HCT116 (cell line): ENCODE measurements around the gene TSEN34. TPM values are rescaled to one million over a fixed set of nuclear protein-coding genes. Genes with fewer than 3 reads are reported as not detected.

Source experiments
- ATAC-seq: fragments of 200-7000 bp; cut with Tn5 transposase; 2 replicates; pipeline ENCODE4 v1.9.1; 2020; ENCODE audit warnings: mild to moderate bottlenecking, moderate library complexity
- BruUV-seq: library from RNA; stranded (reverse); fragments of 400-500 nt; replicated peaks from 2 replicates; lab custom pipeline; 2021; lab: Mats Ljungman, UMichigan
- CTCF ChIA-PET: fragments of 300-600 bp; sonication (Branson Sonifier 250); formaldehyde crosslinking; loops from one replicate; lab custom pipeline; 2021; ENCODE audit warnings: antibody characterized with exemption; lab: Charles Lee
- POLR2A ChIA-PET: fragments of 300-600, 350-600 bp; sonication (Branson Sonifier 250); formaldehyde crosslinking; loops from one replicate; lab custom pipeline; 2021; ENCODE audit warnings: antibody characterized with exemption; lab: Charles Lee
- RAD21 ChIA-PET, 2 experiments: fragments of 300-600 bp; sonication (Branson Sonifier 250); formaldehyde crosslinking; loops; one replicate each; lab custom pipeline; 2023; ENCODE audit warnings: low total read pairs in 2 of 2; ENCODE audit not compliant: uncharacterized antibody in 2 of 2, unreplicated experiment in 2 of 2, low non-redundant PET in 1 of 2; lab: Charles Lee
- DNase-seq: peaks from one replicate; pipeline ENCODE4 v3.0.0-alpha.2; 2010; ENCODE audit warnings: low read depth, low spot score
- H2AFZ ChIP-seq: fragments of 200-600 bp; shearing (Covaris generic), sonication (generic); 2 replicates; pipeline ENCODE4 v1.6.1; 2017; ENCODE audit warnings: low read depth, mixed run types, mixed read lengths, antibody characterized with exemption, low read length; ENCODE audit not compliant: poor library complexity, severe bottlenecking
- H3K27ac ChIP-seq: 2 replicates; pipeline ENCODE4 v1.5.1; 2012; ENCODE audit warnings: low read depth, low read length
- H3K27me3 ChIP-seq: fragments of 200-600 bp; sonication (generic); 2 replicates; pipeline ENCODE4 v1.6.1; 2016; ENCODE audit warnings: mixed run types, low read length, mixed read lengths; ENCODE audit not compliant: insufficient read depth
- H3K36me3 ChIP-seq, 2 experiments: fragments of 200-500 bp in 1 of 2; fragments of 200-600 bp in 1 of 2; sonication (Bioruptor generic) in 1 of 2; sonication (generic) in 1 of 2; 2 replicates each; pipeline versions ENCODE4 v1.5.1 to v1.6.1; 2014 to 2016; ENCODE audit warnings: low read length in 2 of 2, inconsistent platforms in 1 of 2, mixed read lengths in 1 of 2, mixed run types in 1 of 2; ENCODE audit not compliant: insufficient read depth in 2 of 2, control insufficient read depth in 1 of 2
- H3K4me1 ChIP-seq, 2 experiments: fragments of 200-600 bp in 1 of 2; sonication (generic) in 1 of 2; 2 replicates each; pipeline versions ENCODE4 v1.5.1 to v1.6.1; 2012 to 2017; ENCODE audit warnings: low read length in 2 of 2, inconsistent platforms in 1 of 2, mild to moderate bottlenecking in 1 of 2, mixed read lengths in 1 of 2, mixed run types in 1 of 2, moderate library complexity in 1 of 2; ENCODE audit not compliant: insufficient read depth in 2 of 2, control insufficient read depth in 1 of 2
- H3K4me2 ChIP-seq: fragments of 200-600 bp; sonication (generic); 2 replicates; pipeline ENCODE4 v1.6.1; 2017; ENCODE audit warnings: mixed run types, low read length, mixed read lengths
- H3K4me3 ChIP-seq, 2 experiments: fragments of 200-600 bp in 1 of 2; sonication (generic) in 1 of 2; replicated peaks in 1 of 2; 2 replicates each; pipeline ENCODE4 v1.5.1; 2011 to 2016; ENCODE audit warnings: low read length in 2 of 2, control low read depth in 1 of 2, low read depth in 1 of 2, mild to moderate bottlenecking in 1 of 2, mixed read lengths in 1 of 2, mixed run types in 1 of 2
- H3K79me2 ChIP-seq: fragments of 200-600 bp; sonication (generic); 2 replicates; pipeline ENCODE4 v1.6.1; 2017; ENCODE audit warnings: mild to moderate bottlenecking, mixed run types, low read length, moderate library complexity, mixed read lengths; ENCODE audit not compliant: insufficient read depth
- H3K9ac ChIP-seq: fragments of 200-600 bp; sonication (generic); 2 replicates; pipeline ENCODE4 v1.6.1; 2016; ENCODE audit warnings: low read length, mixed read lengths
- H3K9me2 ChIP-seq: fragments of 200-600 bp; sonication (generic), shearing (Covaris generic); 2 replicates; pipeline ENCODE4 v1.6.1; 2017; ENCODE audit warnings: mixed run types, mild to moderate bottlenecking, moderate library complexity; ENCODE audit not compliant: insufficient read depth
- H3K9me3 ChIP-seq, 2 experiments: fragments of 200-500 bp in 1 of 2; fragments of 200-600 bp in 1 of 2; sonication (Bioruptor generic) in 1 of 2; sonication (generic) in 1 of 2; 2 replicates each; pipeline ENCODE4 v1.6.1; 2014 to 2017; ENCODE audit warnings: low read length in 2 of 2, mixed read lengths in 2 of 2, inconsistent platforms in 1 of 2, low read depth in 1 of 2, mild to moderate bottlenecking in 1 of 2, mixed run types in 1 of 2, moderate library complexity in 1 of 2; ENCODE audit not compliant: control insufficient read depth in 1 of 2, insufficient read depth in 1 of 2
- H4K20me1 ChIP-seq: fragments of 200-600 bp; sonication (generic), shearing (Covaris generic); 2 replicates; pipeline ENCODE4 v1.6.1; 2017; ENCODE audit warnings: mixed run types, mild to moderate bottlenecking, moderate library complexity; ENCODE audit not compliant: insufficient read depth
- ELF1 ChIP-seq: IDR thresholded peaks from 2 replicates; pipeline ENCODE4 v1.6.1; 2012; ENCODE audit warnings: low read depth, borderline replicate concordance
- EZH2phosphoT487 ChIP-seq: fragments of 200-600 bp; IDR thresholded peaks from 2 replicates; pipeline ENCODE4 v1.6.1; 2018; ENCODE audit warnings: antibody characterized with exemption, borderline replicate concordance
- POLR2A ChIP-seq: IDR thresholded peaks from 2 replicates; pipeline ENCODE4 v1.7.0; 2011; ENCODE audit warnings: borderline replicate concordance; ENCODE audit not compliant: insufficient read depth, insufficient read length; ENCODE audit errors: extremely low read depth
- SIN3A ChIP-seq: IDR thresholded peaks from 2 replicates; pipeline ENCODE4 v1.6.1; 2012; ENCODE audit warnings: low read depth
- SP1 ChIP-seq: IDR thresholded peaks from 2 replicates; pipeline ENCODE4 v1.6.1; 2012; ENCODE audit warnings: low read depth
- TCF7L2 ChIP-seq: IDR thresholded peaks from 2 replicates; pipeline ENCODE4 v1.7.0; 2011; ENCODE audit warnings: borderline replicate concordance, inconsistent platforms; ENCODE audit not compliant: insufficient read depth, insufficient read length; ENCODE audit errors: extremely low read depth
- ZNF274 ChIP-seq: fragments of 200-500 bp; sonication (Bioruptor generic); IDR thresholded peaks from 2 replicates; pipeline ENCODE4 v1.6.1; 2014; ENCODE audit warnings: mild to moderate bottlenecking, low read depth, low read length, inconsistent platforms
- intact Hi-C: fragments of 100-400 bp; cut with micrococcal nuclease; formaldehyde crosslinking; loops from 2 replicates; pipeline ENCODE4 v1.10.0; 2022
- total RNA-seq: library from RNA; stranded (reverse); gene quantifications from one replicate; pipeline ENCODE4 v1.2.1, GENCODE V29; 2021; ENCODE audit not compliant: unreplicated experiment
- TF ChIP-seq, protein P1 (sequence below): IDR thresholded peaks from 2 replicates; pipeline ENCODE4 v1.6.1; 2012; ENCODE audit warnings: low read depth
- TF ChIP-seq, protein P2 (sequence below): IDR thresholded peaks from 2 replicates; pipeline ENCODE4 v1.6.1; 2012

TSEN34 gene
- total RNA-seq, 1 experiment from 2014 or later = 99.9 TPM

DNA sequence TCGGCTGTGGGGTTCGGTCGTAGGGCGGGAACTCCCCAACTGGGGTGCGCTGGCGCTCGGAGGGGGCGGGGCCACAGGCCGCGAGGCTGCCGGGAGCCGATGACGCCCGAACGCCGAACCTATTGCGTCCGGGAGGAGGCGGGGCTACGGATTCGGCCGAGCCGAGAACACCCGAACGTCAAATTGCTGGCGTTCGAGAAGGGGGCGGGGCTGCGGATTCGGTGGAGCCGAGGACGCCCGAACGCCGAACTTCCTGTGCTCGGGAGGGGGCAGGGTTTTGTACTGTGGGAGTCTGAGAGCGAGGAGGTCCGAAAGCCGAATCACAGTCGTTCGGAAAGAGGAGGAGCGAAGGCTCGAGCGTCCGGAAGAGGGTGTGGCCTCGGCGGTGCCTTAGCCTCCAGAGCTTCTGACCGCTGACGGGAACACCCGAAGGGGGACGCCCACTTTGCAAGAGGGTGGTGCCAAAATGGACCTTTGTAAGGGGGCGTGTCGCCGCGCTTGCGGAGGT, 551 bp upstream of the TSEN34 start:
- intact Hi-C loops = loop anchor here (1.0 kb wide), 1 partner anchor 10 kb away; the partner anchor contains the start of gene RPS9
- H3K9me2 ChIP-seq = no peaks in the 10 kb centered on the region
- H3K27me3 ChIP-seq = no peaks in the 10 kb centered on the region
- peaks cover 13 to 21% of the 10 kb centered on the region in 2 experiments for H3K4me1 ChIP-seq
- no TSS peak for BruUV-seq
- peak; percentile 66 for ATAC-seq
- H3K4me3 ChIP-seq = peak overlapping the region; percentile 80 to 91
- CTCF ChIA-PET = interaction anchor here (0.7 to 2.1 kb wide), 5 partner anchors 17 to 76 kb away, joined by 3 to 22 read pairs (median 5); partner anchors contain the start of gene TMC4
- H2AFZ ChIP-seq = no peak overlapping the region
- H3K36me3 ChIP-seq = peaks cover 10 to 23% of the 10 kb centered on the region in 2 experiments
- H3K79me2 ChIP-seq = peaks cover 44% of the 10 kb centered on the region
- TF ChIP-seq SP1 (peak; percentile 28; the same call in 1 of the 2 replicates), POLR2A (peak; percentile 9), SIN3A (no peak), TCF7L2 (no peak)
- peak overlapping the region; percentile 92 for H3K9ac ChIP-seq
- H3K9me3 ChIP-seq = no peaks in the 10 kb centered on the region
- peak overlapping the region; percentile 100 for H3K27ac ChIP-seq
- POLR2A ChIA-PET = interaction anchor here (0.6 to 7.0 kb wide), 7 partner anchors 11 to 161 kb away, joined by 3 to 126 read pairs (median 9); partner anchors contain the start of genes LENG1, RPS9 and TMC4
- peak overlapping the region; percentile 99 for H3K4me2 ChIP-seq
- peak; percentile 98 for DNase-seq
- no peaks in the 10 kb centered on the region for H4K20me1 ChIP-seq
- RAD21 ChIA-PET = no interaction called here

DNA sequence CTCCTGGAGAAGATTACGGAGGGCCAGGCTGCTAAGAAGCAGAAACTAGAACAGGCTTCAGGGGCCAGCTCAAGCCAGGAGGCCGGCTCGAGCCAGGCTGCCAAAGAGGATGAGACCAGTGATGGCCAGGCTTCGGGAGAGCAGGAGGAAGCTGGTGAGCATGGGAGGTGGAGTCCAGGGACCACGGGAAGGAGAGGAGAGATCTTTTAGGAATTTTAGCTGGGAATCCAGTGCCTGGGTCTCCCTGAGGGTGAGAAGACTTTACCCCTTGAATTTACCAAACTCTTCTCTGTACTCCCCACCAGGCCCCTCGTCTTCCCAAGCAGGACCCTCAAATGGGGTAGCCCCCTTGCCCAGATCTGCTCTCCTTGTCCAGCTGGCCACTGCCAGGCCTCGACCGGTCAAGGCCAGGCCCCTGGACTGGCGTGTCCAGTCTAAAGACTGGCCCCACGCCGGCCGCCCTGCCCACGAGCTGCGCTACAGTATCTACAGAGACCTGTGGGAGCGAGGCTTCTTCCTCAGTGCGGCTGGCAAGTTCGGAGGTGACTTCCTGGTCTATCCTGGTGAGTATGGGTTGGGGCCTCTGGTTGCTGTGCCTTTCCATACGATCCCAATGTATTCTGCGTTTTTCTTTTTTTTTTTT, 824 bp downstream of the TSEN34 start:
- no peak for DNase-seq
- H3K27ac ChIP-seq = peak overlapping the region; percentile 100

More for the DNA sequence above, 824 bp downstream of the TSEN34 start:
- TF ChIP-seq ZNF274 (no peak), EZH2phosphoT487 (no peak), ELF1 (no peak)
- TF ChIP-seq, protein P1, sequence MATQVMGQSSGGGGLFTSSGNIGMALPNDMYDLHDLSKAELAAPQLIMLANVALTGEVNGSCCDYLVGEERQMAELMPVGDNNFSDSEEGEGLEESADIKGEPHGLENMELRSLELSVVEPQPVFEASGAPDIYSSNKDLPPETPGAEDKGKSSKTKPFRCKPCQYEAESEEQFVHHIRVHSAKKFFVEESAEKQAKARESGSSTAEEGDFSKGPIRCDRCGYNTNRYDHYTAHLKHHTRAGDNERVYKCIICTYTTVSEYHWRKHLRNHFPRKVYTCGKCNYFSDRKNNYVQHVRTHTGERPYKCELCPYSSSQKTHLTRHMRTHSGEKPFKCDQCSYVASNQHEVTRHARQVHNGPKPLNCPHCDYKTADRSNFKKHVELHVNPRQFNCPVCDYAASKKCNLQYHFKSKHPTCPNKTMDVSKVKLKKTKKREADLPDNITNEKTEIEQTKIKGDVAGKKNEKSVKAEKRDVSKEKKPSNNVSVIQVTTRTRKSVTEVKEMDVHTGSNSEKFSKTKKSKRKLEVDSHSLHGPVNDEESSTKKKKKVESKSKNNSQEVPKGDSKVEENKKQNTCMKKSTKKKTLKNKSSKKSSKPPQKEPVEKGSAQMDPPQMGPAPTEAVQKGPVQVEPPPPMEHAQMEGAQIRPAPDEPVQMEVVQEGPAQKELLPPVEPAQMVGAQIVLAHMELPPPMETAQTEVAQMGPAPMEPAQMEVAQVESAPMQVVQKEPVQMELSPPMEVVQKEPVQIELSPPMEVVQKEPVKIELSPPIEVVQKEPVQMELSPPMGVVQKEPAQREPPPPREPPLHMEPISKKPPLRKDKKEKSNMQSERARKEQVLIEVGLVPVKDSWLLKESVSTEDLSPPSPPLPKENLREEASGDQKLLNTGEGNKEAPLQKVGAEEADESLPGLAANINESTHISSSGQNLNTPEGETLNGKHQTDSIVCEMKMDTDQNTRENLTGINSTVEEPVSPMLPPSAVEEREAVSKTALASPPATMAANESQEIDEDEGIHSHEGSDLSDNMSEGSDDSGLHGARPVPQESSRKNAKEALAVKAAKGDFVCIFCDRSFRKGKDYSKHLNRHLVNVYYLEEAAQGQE = no peak
- TF ChIP-seq, protein P2, sequence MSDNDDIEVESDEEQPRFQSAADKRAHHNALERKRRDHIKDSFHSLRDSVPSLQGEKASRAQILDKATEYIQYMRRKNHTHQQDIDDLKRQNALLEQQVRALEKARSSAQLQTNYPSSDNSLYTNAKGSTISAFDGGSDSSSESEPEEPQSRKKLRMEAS = no peak
- no peaks in the 10 kb centered on the region for H3K9me2 ChIP-seq
- H3K4me2 ChIP-seq = peak overlapping the region; percentile 99
- peaks cover 44% of the 10 kb centered on the region for H3K79me2 ChIP-seq
- no TSS peak for BruUV-seq
- H3K4me3 ChIP-seq = peak overlapping the region; percentile 80 to 91
- H4K20me1 ChIP-seq = no peaks in the 10 kb centered on the region
- H2AFZ ChIP-seq = no peak overlapping the region
- ChIA-PET POLR2A (interaction anchor here (2.7 to 7.0 kb wide), 3 partner anchors 9 to 18 kb away, joined by 9 to 126 read pairs (median 16); partner anchors contain the start of gene RPS9), CTCF (interaction anchor here (1.4 kb wide), 1 partner anchor 22 kb away, joined by 5 read pairs; no protein-coding TSS in a partner anchor), RAD21 (interaction anchor here in 1 of 2 experiments (0.7 kb wide), 1 partner anchor 46 kb away, joined by 3 read pairs; no protein-coding TSS in a partner anchor)
- H3K9ac ChIP-seq = peak overlapping the region; percentile 92
- H3K36me3 ChIP-seq = peaks cover 10 to 17% of the 10 kb centered on the region in 2 experiments
- H3K4me1 ChIP-seq = peaks cover 13 to 21% of the 10 kb centered on the region in 2 experiments
- H3K9me3 ChIP-seq = no peaks in the 10 kb centered on the region
- intact Hi-C loops = no loop called here
- ATAC-seq = no peak
- no peaks in the 10 kb centered on the region for H3K27me3 ChIP-seq
